ENCODE measurements around the gene DGKI.

DNA sequence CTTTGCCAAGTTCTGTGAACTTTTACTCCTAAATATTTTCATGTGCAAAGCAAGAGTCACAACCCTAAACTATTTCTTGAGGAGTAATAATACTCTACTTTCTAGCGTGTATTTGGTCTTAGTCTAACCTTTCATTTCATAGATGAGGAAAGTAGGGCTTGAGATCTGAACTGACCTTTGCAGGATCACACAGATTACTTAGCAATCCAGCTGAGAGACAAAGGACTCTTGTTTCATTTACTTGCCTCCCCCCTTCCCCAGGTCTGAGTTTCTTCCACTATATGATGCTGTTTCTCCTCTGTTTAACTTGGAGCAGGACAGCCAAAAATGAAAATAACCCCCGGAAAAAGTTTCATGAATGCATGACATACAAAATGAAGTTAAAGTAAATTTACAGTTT lies 427.9 kb downstream of the DGKI start:
- no peak for TF ChIP-seq ZSCAN30 (CRISPR knock-in tag; IDR thresholded peaks at IDR 0.05)
- no peak for TF ChIP-seq TCF7L2 (IDR thresholded peaks at IDR 0.05; ENCODE audit: low read depth, low read length)
- TF ChIP-seq, protein P1, sequence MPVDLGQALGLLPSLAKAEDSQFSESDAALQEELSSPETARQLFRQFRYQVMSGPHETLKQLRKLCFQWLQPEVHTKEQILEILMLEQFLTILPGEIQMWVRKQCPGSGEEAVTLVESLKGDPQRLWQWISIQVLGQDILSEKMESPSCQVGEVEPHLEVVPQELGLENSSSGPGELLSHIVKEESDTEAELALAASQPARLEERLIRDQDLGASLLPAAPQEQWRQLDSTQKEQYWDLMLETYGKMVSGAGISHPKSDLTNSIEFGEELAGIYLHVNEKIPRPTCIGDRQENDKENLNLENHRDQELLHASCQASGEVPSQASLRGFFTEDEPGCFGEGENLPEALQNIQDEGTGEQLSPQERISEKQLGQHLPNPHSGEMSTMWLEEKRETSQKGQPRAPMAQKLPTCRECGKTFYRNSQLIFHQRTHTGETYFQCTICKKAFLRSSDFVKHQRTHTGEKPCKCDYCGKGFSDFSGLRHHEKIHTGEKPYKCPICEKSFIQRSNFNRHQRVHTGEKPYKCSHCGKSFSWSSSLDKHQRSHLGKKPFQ (CRISPR knock-in tag; IDR thresholded peaks at IDR 0.05; ENCODE audit: insufficient replicate concordance) = no peak
- TF ChIP-seq, protein P2, sequence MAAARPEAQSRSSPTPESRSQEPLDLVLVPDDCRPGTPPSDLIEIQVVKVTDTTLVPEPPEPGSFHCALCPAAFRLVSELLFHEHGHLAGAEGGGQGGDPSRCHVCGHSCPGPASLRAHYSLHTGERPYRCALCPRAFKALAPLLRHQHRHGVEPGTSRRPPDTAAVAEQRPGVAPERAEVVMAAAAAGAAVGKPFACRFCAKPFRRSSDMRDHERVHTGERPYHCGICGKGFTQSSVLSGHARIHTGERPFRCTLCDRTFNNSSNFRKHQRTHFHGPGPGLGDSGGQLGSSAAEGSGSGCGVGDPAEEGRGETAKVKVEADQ (CRISPR knock-in tag; IDR thresholded peaks at IDR 0.05; ENCODE audit: borderline replicate concordance) = no peak
- TF ChIP-seq, protein P3, sequence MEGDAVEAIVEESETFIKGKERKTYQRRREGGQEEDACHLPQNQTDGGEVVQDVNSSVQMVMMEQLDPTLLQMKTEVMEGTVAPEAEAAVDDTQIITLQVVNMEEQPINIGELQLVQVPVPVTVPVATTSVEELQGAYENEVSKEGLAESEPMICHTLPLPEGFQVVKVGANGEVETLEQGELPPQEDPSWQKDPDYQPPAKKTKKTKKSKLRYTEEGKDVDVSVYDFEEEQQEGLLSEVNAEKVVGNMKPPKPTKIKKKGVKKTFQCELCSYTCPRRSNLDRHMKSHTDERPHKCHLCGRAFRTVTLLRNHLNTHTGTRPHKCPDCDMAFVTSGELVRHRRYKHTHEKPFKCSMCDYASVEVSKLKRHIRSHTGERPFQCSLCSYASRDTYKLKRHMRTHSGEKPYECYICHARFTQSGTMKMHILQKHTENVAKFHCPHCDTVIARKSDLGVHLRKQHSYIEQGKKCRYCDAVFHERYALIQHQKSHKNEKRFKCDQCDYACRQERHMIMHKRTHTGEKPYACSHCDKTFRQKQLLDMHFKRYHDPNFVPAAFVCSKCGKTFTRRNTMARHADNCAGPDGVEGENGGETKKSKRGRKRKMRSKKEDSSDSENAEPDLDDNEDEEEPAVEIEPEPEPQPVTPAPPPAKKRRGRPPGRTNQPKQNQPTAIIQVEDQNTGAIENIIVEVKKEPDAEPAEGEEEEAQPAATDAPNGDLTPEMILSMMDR (CRISPR knock-in tag; IDR thresholded peaks at IDR 0.05) = no peak
- no peak for TF ChIP-seq TSC22D2 (CRISPR knock-in tag; IDR thresholded peaks at IDR 0.05; ENCODE audit: borderline replicate concordance)
- TF ChIP-seq, protein P4, sequence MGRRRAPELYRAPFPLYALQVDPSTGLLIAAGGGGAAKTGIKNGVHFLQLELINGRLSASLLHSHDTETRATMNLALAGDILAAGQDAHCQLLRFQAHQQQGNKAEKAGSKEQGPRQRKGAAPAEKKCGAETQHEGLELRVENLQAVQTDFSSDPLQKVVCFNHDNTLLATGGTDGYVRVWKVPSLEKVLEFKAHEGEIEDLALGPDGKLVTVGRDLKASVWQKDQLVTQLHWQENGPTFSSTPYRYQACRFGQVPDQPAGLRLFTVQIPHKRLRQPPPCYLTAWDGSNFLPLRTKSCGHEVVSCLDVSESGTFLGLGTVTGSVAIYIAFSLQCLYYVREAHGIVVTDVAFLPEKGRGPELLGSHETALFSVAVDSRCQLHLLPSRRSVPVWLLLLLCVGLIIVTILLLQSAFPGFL (CRISPR knock-in tag; IDR thresholded peaks at IDR 0.05) = no peak
- no peak for TF ChIP-seq IRF2 (CRISPR knock-in tag; IDR thresholded peaks at IDR 0.05)
- TF ChIP-seq SMAD3 (CRISPR knock-in tag; IDR thresholded peaks at IDR 0.05) = no peak
- no peak for TF ChIP-seq BHLHE40 (IDR thresholded peaks at IDR 0.05; ENCODE audit: low read length)
- TF ChIP-seq, protein P5, sequence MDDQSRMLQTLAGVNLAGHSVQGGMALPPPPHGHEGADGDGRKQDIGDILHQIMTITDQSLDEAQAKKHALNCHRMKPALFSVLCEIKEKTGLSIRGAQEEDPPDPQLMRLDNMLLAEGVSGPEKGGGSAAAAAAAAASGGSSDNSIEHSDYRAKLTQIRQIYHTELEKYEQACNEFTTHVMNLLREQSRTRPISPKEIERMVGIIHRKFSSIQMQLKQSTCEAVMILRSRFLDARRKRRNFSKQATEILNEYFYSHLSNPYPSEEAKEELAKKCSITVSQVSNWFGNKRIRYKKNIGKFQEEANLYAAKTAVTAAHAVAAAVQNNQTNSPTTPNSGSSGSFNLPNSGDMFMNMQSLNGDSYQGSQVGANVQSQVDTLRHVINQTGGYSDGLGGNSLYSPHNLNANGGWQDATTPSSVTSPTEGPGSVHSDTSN (CRISPR knock-in tag; IDR thresholded peaks at IDR 0.05; ENCODE audit: borderline replicate concordance) = no peak
- TF ChIP-seq, protein P6, sequence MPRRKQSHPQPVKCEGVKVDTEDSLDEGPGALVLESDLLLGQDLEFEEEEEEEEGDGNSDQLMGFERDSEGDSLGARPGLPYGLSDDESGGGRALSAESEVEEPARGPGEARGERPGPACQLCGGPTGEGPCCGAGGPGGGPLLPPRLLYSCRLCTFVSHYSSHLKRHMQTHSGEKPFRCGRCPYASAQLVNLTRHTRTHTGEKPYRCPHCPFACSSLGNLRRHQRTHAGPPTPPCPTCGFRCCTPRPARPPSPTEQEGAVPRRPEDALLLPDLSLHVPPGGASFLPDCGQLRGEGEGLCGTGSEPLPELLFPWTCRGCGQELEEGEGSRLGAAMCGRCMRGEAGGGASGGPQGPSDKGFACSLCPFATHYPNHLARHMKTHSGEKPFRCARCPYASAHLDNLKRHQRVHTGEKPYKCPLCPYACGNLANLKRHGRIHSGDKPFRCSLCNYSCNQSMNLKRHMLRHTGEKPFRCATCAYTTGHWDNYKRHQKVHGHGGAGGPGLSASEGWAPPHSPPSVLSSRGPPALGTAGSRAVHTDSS (CRISPR knock-in tag; conservative IDR thresholded peaks at IDR 0.05) = no peak
